HPDE6-E6E7 (cell line): ENCODE results near the gene ZNF608.

Experiments
- DNase-seq: peaks from one replicate; pipeline ENCODE4 v3.0.0; 2011; ENCODE audit warnings: missing footprints; ENCODE audit errors: extremely low spot score

ZNF608 gene

GRCh38 chr5:124745928-124746915 is at the start of gene ZNF608:
ZNF608 (minus strand) TSS chr5:124746639; CDS start chr5:124744989, 1,650 bp downstream.
- DNase-seq: no peak

- DNase-seq: no peak
Measured at GRCh38 chr5:124795829-124796228, 49.4 kb upstream of the ZNF608 start.

- DNase-seq: no peak
Measured at GRCh38 chr5:124790895-124791732, 44.7 kb upstream of the ZNF608 start.

- no peak for DNase-seq
Measured at GRCh38 chr5:124790301-124790894, 44.0 kb upstream of the ZNF608 start.

GRCh38 chr5:124789104-124789605 is 42.7 kb upstream of the ZNF608 start:
- no peak for DNase-seq

GRCh38 chr5:124783794-124784193 is 37.4 kb upstream of the ZNF608 start:
- no peak for DNase-seq

GRCh38 chr5:124783285-124783684 is 36.8 kb upstream of the ZNF608 start:
- no peak for DNase-seq

GRCh38 chr5:124782262-124782661 is 35.8 kb upstream of the ZNF608 start:
- no peak for DNase-seq

- no peak for DNase-seq
Measured at GRCh38 chr5:124780011-124780410, 33.6 kb upstream of the ZNF608 start.

GRCh38 chr5:124773315-124774311 is 27.2 kb upstream of the ZNF608 start:
- no peak for DNase-seq

GRCh38 chr5:124772457-124773200 is 26.2 kb upstream of the ZNF608 start:
- DNase-seq: no peak

- no peak for DNase-seq
Measured at GRCh38 chr5:124771761-124772160, 25.3 kb upstream of the ZNF608 start.

GRCh38 chr5:124764992-124765611 is 18.7 kb upstream of the ZNF608 start:
- no peak for DNase-seq

GRCh38 chr5:124764585-124764984 is 18.1 kb upstream of the ZNF608 start:
- DNase-seq: no peak

GRCh38 chr5:124761010-124761409 is 14.6 kb upstream of the ZNF608 start:
- DNase-seq: no peak

GRCh38 chr5:124760608-124761007 is 14.2 kb upstream of the ZNF608 start:
- DNase-seq: no peak

GRCh38 chr5:124755565-124755964 is 9.1 kb upstream of the ZNF608 start:
- DNase-seq: no peak

- no peak for DNase-seq
Measured at GRCh38 chr5:124755041-124755440, 8.6 kb upstream of the ZNF608 start.

GRCh38 chr5:124754206-124754927 is 7.9 kb upstream of the ZNF608 start:
- no peak for DNase-seq
